GM18907 (cell line): ENCODE results near the gene SSR1.

Experiments used
- ATAC-seq: cut with Tn5 transposase; IDR thresholded peaks from one replicate; pipeline ENCODE4 v1.9.1; 2021; ENCODE audit warnings: mild to moderate bottlenecking, moderate library complexity; ENCODE audit not compliant: unreplicated experiment

The SSR1 gene

DNA sequence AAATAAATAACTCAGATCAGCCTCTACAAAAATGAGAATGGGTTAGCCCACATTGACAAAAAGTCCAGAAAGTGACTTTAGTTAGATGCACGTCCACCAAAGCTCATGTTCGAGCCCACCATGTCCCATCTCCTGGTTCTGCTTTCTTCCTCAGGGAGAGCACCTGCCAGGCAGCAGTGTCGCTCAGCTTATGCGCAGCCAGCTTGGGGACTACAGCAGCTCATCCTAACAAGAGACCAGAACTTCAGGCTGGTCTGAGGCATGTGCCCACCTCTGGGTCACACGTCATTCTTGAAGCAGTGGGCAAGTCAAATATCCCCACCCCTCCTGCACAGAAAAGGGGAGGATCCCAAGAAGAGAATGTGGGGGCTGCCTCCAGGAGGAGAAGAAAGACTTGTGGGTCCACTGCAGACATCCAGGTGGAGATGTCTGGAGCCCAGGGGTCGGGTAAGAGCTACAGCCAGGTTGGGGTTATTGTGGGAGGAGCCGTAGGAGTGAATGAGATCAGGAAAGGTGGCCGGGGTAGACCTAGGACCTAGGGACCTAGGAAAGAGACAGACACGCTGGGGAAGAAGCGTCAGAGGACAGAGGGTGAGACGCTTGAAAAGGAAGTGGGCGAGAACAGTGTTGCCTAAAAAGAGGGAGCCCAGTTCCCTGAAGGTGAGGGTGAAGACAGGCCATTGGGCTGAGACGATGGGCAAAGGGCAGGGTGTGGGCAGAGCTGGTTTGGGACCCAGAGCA, 52.5 kb downstream of the SSR1 start:
- ATAC-seq = no peak

DNA sequence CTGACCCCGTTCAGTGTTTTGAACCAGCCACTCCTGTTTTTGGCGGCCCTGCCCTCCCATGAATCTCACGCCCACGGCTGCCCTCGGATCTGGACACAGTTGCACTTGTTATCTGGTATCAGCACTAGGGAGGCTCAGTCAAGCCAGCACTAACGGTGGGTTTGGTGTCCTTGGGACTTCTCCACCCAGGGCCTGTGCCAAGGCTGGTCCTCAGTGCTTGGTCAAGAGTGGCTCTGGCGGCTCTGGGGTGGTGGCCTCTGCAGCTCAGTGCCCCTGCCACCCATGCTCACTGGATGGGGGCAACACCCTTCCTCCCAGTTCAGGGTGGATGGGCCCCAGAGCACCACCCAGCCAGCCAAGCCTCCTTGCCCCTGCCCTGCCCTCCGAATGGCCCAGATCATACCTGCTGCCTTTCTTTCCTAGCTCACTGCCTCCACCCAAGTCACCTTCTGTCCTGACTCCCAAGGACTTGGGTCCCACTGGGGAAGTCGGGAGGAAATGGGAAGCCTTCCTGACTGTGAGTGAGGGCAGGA, 54.7 kb downstream of the SSR1 start:
- ATAC-seq = no peak

DNA sequence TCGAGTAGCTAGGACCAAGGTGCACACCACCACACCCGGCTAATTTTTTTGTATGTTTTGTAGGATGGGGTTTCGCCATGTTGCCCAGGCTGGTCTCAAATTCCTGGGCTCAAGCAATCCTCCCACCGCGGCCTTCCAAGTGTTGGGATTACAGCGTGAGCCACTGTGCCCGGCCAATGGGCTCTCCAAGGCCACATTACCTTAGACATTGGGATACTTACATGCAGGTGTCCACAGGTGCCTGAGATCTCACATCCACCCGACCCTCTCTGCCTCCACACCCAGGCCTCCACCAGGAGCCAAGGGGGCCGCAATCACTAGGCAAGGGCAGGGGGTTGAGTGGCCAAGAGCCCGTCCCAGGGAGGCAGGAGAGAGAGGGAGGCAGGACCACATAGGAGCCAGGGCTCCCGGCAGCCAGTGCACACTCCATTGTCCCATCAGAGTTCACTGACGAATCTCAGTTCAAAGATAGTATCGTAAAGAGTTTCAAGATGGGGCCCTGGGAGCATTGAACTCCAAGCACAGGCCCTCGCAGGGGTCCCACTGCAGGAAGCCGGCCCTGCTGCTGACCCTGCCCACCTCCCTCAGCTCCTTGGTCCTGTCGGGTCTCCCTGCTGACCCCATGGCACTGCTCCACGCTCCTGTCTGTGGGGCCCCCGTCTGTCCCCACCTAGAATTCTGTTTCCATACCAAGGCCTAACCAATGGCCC, 55.3 kb downstream of the SSR1 start:
- ATAC-seq = no peak

DNA sequence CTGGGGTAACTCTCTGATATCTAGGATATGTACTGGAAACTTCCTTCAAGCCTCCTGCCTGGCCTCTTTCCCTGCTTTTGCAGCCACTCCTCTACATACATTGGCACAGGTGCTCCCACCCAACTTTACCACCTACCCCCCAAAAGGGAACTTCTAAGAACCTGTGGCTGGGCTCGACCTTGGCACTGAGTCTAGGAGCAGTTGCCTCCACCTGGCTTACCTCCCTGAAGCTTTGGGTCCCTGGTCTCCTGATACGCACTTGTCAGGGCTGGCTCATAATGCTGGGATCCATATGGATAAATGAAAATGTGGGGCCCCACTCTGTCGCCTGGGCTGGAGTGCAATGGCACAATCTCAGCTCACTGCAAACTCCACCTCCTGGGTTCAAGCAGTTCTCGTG, 56.2 kb downstream of the SSR1 start:
- no peak for ATAC-seq

DNA sequence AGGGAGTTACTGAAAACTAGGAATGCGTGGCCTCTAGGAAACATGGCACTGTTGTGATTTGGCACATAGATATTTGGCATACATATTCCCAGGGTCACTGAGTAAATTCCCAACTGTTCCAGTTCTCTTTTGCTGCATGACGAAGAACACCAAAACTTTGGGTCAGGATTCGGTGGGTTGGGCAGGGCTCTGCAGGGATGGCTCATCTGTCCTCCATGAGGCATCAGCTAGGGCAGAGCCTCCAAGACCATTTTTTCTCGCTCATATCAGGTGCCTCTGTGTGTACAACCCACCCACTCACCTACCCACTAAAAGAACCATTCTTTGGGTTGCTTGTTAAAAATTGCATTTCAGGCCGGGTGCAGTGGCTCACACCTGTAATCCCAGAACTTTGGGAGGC, 57.1 kb downstream of the SSR1 start:
- ATAC-seq = no peak

DNA sequence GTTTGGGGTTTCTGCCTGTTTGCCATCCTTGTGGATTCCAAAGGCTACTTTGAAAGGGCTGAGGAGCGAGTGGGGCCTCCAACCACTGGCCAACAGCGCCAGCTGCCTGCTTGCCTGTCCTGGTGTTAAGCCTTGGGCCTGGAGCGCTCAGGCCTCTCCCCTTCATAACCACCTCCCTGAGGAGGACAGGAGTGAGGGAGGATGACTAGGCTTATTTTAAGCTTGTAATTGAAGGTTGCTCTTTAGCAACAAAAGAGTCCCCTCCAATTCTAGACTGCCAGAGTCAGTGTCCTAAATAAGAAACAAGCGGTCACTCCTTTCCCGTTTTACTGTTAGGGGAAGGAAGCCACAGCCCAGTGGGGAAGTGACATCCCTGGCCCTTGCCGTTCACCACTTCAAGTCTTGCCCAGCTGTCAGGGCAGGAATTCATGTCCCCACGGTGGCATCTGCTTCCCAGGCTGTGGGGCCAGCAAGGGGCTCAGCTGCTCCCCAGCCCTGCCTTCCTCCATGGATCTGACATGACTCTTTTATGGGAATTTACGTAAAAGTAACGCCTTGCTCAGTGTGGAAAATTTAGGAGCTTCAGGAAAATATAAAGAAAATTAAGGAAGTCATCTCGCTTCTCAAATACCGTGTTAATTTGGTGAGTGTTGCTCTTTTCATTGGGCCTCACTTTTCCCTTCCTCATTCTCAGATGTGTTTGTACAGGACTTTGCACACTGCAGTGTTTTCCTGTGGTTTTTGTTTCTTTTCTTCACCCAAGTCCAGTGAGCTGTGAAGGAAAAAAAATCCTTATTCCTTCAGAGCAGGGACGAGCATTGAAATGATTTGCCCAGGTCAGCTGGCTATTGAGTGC, 57.8 kb downstream of the SSR1 start:
- ATAC-seq = no peak

DNA sequence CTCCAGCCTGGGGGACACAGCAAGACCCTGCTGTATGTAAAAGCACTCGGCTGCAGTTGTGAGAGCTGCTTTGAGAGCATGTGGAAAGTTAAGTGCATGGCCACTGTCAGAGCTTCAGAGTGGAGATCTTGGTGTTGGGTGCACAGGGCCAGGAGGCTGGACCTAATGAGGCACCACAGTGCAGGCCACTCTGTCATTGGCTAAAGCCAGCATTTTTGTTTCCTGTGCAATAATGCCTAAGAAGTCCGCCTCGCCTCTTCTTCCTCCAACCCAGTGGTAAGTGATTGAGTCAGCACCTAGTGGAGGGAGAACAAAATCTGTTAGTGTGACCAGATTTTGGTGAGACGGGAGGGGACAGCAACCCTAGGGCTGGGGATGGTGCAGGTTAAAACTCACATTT, 60.6 kb downstream of the SSR1 start:
- no peak for ATAC-seq

DNA sequence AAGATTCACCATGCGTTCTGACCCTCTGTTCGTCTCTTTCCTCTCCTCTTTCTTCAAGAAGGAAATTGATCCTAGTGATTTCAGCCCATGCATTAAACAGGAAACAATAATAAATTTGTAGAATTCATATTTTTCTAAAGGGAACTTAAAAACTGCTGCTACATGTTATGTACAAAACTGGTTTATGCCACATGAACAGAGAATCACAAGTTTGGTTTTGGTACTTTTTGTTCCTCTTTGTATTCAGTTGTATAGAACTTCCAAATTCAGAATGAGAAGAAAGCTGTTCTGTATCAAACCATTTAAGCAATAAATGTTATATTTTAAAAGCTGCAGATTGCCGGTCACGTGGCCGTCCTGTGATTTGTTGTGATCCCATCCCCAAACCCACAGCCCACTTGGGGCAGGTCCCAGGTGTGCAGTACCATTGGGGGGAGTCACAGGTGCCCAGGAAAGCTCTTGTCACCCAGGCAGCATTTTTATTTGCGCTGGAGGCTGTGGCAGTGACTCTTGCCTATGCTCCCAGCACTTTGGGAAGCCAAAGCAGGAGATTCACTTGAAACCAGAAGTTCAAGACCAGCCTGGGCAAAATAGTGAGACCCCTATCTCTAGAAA, 61.2 kb downstream of the SSR1 start:
- ATAC-seq = no peak

DNA sequence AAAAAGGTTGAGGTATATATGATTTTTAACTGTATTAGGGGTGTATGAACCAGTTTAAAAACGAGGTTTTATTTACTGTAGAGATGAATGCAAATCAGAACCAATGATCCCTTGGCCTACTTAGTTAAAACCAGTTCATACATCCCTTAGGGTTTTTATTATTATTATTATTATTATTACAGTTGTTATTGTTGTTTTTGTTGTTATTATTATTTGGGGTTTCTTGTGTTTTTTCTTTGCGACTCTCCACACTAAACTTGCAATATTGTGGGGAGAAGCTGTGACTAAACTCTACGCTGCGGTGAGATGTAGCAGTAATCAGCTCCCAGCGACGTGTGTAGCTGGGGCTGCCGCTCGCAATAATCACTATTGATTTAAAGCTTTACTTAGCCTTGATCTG, 62.2 kb downstream of the SSR1 start:
- no peak for ATAC-seq

DNA sequence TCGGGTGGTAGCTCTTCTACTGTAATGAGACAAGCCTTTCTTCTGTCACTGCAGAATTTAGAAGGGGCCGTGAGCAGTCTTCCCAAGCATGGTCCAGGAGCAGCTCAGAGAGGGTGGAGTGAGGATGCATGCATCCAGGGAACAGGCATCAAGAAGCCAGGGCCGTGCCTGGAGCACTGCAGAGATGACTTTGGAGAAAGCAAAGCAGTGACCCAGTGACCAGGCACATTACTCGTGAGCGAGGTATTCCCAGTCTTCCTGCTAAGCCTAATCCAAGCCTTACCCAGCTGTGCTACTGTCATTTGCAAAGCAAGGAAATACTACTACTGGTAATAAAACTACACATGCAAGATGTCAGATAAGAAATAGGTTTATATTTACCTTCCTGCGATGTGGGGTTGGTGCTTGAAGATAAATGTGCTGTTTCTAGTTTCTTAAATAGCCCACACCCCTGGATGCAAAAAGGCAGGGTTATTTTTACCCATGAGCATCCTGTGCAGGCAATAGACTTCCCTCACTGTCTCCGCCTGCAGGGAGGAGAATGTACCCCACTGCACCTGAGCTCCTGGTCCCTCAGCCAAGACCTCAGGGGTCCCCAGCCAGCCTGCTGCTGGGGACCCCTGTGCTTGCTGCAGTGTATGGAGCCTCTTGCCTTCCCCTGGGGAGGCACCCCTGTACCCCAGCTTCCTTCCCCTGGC, 62.9 kb downstream of the SSR1 start:
- ATAC-seq = no peak

DNA sequence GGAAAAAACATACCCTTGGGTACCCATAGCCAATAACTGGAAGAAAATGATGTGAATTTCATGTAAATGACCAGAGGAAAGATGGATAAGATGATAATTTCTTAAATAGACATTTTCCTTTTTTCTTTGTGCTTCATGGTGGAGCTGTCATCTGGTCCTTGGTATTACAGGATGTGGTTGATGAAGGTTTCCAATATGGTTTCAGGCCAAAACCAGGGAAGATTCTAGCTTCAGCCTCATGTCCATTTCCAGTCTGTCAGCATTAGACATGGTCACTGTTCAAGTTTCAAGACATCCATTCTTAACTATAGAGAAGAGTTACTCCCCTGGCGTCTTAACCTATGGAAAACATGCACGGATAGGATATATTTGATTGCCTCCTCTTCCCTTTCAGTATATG, 63.6 kb downstream of the SSR1 start:
- no peak for ATAC-seq

DNA sequence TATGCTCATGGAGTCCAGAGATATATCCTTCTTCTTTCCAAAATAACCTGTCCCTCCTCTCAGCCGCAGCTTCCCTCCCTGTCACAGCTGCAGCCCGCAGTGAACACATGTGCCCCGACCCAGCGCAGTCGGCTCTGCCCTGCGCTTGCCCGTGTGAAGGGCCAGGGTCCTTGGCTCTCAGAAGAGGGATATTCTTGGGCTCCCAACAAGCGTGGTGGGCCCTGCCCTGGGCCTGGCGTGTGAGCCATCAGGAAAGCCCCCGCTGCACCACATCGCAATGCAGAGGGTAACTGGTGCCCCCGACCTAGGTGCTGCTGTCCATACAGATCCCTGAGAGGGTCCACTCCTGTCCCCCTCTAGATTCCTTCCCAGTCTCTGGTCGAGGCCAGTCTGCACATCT, 65.2 kb downstream of the SSR1 start:
- no peak for ATAC-seq

DNA sequence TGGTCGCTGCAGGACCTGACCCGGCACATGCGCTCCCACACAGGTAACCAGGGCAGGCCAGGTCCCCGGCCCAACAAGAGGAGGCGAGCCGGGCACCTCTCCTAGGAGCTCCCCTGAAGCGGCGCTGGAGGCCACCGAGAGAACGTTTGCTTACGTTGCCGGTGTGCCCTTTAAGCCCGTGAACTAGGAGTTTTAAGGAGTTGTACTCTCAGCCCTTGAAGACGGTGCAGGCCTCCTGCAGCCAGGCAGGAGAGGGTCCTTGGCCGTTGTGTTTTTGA, 65.9 kb downstream of the SSR1 start:
- no peak for ATAC-seq

DNA sequence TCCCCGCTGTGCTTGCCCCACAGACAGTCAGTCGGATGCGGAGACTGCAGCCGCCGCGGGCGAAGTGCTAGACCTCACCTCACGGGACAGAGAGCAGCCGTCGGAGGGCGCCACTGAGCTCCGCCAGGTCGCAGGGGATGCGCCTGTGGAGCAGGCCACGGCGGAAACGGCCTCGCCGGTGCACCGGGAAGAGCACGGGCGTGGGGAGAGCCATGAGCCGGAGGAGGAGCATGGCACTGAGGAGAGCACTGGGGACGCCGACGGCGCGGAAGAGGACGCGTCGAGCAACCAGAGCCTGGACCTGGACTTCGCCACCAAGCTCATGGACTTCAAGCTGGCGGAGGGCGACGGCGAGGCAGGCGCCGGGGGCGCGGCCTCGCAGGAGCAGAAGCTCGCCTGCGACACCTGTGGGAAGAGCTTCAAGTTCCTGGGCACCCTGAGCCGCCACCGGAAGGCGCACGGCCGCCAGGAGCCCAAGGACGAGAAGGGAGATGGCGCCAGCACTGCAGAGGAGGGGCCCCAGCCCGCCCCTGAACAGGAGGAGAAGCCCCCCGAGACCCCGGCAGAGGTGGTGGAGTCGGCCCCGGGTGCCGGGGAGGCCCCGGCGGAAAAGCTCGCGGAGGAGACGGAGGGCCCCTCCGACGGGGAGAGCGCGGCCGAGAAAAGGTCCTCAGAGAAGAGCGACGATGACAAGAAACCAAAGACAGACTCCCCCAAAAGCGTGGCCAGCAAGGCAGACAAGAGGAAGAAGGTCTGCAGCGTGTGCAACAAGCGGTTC, 66.4 kb downstream of the SSR1 start:
- no peak for ATAC-seq

DNA sequence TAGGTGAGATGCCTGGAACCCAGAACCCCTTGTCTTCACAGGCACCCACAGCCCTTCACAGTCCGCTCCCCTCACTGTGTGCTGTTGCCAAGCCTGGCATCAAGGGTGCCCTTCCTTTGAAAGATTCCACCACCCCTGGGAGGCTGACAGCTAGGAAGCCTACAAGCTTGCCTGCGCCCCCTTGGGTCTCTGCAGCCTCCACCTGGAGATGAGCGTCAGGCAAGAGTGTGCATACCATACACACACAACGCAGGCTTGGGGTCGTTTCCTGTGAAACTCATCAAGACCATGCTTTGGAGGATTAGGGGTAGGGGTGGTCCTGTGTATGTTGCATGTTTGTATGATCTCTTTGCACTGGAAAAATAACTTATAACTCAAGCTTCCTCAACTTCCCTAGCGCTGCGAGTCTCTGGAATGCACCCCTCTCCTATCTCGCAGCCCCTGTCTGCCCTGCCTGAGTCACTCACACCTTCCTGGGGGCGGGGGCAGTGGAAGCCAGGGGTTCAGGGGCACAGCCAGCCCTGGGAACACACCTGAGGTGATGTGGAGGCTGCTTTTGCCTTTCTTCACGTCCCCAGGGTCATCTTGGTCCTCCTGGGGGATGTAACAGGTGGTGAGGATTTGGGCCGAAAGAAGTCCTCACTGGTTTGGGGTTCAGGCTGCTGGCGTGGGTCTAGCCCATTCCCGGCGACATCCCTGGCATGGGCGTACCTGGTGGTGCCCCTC, 67.2 kb downstream of the SSR1 start:
- ATAC-seq = no peak

DNA sequence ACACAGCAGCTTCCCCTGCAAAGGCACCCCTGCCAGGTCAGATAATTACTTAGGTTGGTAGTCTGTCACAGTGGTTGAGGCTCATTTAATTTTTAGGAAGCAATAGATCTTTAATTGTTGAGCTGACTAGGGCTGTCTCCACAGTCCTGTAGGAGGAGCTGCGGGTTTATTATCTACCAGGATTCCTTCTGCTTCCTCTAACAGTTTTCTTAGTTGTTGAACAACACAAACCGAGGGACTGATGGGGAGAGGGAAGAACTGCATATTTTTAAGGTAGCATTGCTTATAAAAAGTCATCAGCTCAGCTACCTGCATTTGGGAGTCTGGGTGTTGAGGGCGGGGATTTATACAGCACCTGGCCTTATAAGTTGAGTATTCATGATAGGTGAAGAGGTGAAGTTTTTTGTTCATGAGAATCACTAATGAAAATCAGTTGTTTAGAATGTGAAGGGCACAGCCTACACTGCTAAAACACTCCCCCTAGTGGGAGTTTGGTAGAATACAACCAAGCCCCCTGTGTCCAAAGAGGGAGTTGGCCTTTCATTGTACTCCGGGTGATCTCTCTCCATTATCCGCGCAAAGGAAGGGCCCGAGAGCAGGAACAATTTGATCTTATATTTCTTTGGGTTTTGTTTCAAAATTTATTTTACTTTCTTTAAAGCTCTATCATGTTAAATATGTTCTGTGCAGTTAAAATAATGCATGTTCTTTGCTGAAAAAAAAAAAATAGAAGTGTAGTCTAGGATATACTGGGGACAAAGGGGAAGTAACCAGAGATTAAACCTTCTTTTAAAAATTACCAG, 69.6 kb downstream of the SSR1 start:
- peak; percentile 34 for ATAC-seq

DNA sequence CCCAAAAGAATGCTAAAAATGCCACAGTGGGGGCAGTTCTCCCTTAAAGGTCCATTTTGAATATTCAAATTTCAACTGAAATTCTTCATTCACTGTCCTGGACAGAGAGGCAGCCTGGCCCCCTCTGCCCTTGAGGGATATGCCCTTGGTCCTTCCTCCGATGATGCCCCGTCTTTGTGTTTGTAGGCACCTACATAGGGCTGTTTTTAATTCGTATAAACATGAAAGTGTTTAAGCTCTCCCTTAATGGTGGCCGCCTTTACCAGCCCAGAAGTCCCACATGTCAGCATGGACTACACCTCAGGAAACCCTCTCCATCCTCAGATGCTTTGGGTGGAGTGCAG, 70.2 kb downstream of the SSR1 start:
- no peak for ATAC-seq
